HG02852 (cell line): Measurements from ENCODE around the gene GIMAP2.

Source experiments
- ATAC-seq: cut with Tn5 transposase; IDR thresholded peaks from one replicate; pipeline ENCODE4 v1.9.1; 2021; ENCODE audit warnings: mild to moderate bottlenecking, moderate library complexity; ENCODE audit not compliant: unreplicated experiment

The GIMAP2 gene

GRCh38 chr7:150732786-150733481, 47.4 kb downstream of the GIMAP2 start:
- ATAC-seq = no peak

- ATAC-seq = no peak
Measured at GRCh38 chr7:150733482-150734095, 48.1 kb downstream of the GIMAP2 start.

GRCh38 chr7:150734254-150734653, 48.7 kb downstream of the GIMAP2 start:
- peak; percentile 36 for ATAC-seq

- no peak for ATAC-seq
Measured at GRCh38 chr7:150735596-150736358, 50.3 kb downstream of the GIMAP2 start.

- no peak for ATAC-seq
Measured at GRCh38 chr7:150736864-150737263, 51.4 kb downstream of the GIMAP2 start.

- no peak for ATAC-seq
Measured at GRCh38 chr7:150737265-150738055, 52.0 kb downstream of the GIMAP2 start, which contains the start of gene GIMAP5. Gene GIMAP5 (plus strand): TSS chr7:150737418. CDS start chr7:150740885, 3,467 bp downstream.

GRCh38 chr7:150738092-150738491, 52.6 kb downstream of the GIMAP2 start:
- ATAC-seq = no peak

GRCh38 chr7:150738591-150739001, 53.1 kb downstream of the GIMAP2 start:
- no peak for ATAC-seq

- no peak for ATAC-seq
Measured at GRCh38 chr7:150739033-150739432, 53.5 kb downstream of the GIMAP2 start.

GRCh38 chr7:150740053-150740452, 54.5 kb downstream of the GIMAP2 start:
- no peak for ATAC-seq

- ATAC-seq = no peak
Measured at GRCh38 chr7:150742286-150742968, 56.9 kb downstream of the GIMAP2 start.
